OCI-LY7 (cell line): ENCODE results near the gene TTC7B. TPM values are rescaled to one million over a fixed set of nuclear protein-coding genes. Genes with fewer than 3 reads are reported as not detected.

ENCODE experiments used
- BruUV-seq: library from RNA; stranded (reverse); fragments of 400-500 nt; replicated peaks from 2 replicates; lab custom pipeline; 2021; lab: Mats Ljungman, UMichigan
- CTCF ChIA-PET: fragments of 300-600 bp; sonication (Branson Sonifier 250); formaldehyde crosslinking; loops from one replicate; lab custom pipeline; 2022; ENCODE audit warnings: antibody characterized with exemption; ENCODE audit not compliant: unreplicated experiment; lab: Charles Lee
- POLR2A ChIA-PET: fragments of 300-600 bp; sonication (Branson Sonifier 250); formaldehyde crosslinking; loops from one replicate; lab custom pipeline; 2022; ENCODE audit warnings: antibody characterized with exemption; lab: Charles Lee
- DNase-seq: peaks from one replicate; pipeline ENCODE4 v3.0.0-alpha.2; 2015; ENCODE audit warnings: low spot score
- H2AFZ ChIP-seq: fragments of 200-600 bp; sonication (generic), shearing (Covaris generic); 2 replicates; pipeline ENCODE4 v1.6.1; 2014; ENCODE audit warnings: mild to moderate bottlenecking, antibody characterized with exemption, low read length, moderate library complexity
- H3K27ac ChIP-seq: fragments of 200-600 bp; sonication (generic); 2 replicates; pipeline ENCODE4 v1.5.1; 2014; ENCODE audit warnings: mixed run types, low read depth, mild to moderate bottlenecking, moderate library complexity, low read length, inconsistent platforms; ENCODE audit not compliant: poor library complexity, severe bottlenecking
- H3K36me3 ChIP-seq: fragments of 200-600 bp; sonication (generic); 2 replicates; pipeline ENCODE4 v1.6.1; 2014; ENCODE audit warnings: mild to moderate bottlenecking, antibody characterized with exemption, low read length, moderate library complexity, mixed read lengths; ENCODE audit not compliant: insufficient read depth
- H3K4me1 ChIP-seq: fragments of 200-600 bp; sonication (generic); 2 replicates; pipeline ENCODE4 v1.5.1; 2014; ENCODE audit warnings: mild to moderate bottlenecking, low read length; ENCODE audit not compliant: insufficient read depth, poor library complexity, severe bottlenecking
- H3K4me2 ChIP-seq: fragments of 200-600 bp; sonication (generic); 2 replicates; pipeline ENCODE4 v1.6.1; 2014; ENCODE audit warnings: mild to moderate bottlenecking, low read length
- H3K4me3 ChIP-seq: fragments of 200-600 bp; sonication (generic); 2 replicates; pipeline ENCODE4 v1.5.1; 2014; ENCODE audit warnings: mild to moderate bottlenecking, low read depth, low read length; ENCODE audit not compliant: poor library complexity, severe bottlenecking
- H3K79me2 ChIP-seq: fragments of 200-600 bp; sonication (generic); 2 replicates; pipeline ENCODE4 v1.6.1; 2016; ENCODE audit warnings: low read depth, mild to moderate bottlenecking, low read length, moderate library complexity, mixed read lengths; ENCODE audit not compliant: insufficient read depth
- H3K9me2 ChIP-seq: fragments of 200-600 bp; sonication (generic); 2 replicates; pipeline ENCODE4 v1.6.1; 2016; ENCODE audit warnings: mild to moderate bottlenecking, low read length, mixed read lengths; ENCODE audit not compliant: insufficient read depth
- H3K9me3 ChIP-seq: fragments of 200-600 bp; sonication (generic); 2 replicates; pipeline ENCODE4 v1.6.1; 2014; ENCODE audit warnings: mild to moderate bottlenecking, mixed run types, low read length, mixed read lengths
- H4K20me1 ChIP-seq: fragments of 200-600 bp; sonication (generic); 2 replicates; pipeline ENCODE4 v1.6.1; 2014; ENCODE audit warnings: mild to moderate bottlenecking, antibody characterized with exemption, low read length, moderate library complexity, mixed read lengths; ENCODE audit not compliant: insufficient read depth
- EZH2phosphoT487 ChIP-seq: fragments of 200-600 bp; sonication (generic); IDR thresholded peaks from 2 replicates; pipeline ENCODE4 v1.6.1; 2018; ENCODE audit warnings: low read depth, borderline replicate concordance, mild to moderate bottlenecking, mixed run types, antibody characterized with exemption, low read length, moderate library complexity, mixed read lengths
- intact Hi-C: fragments of 100-400 bp; cut with micrococcal nuclease; formaldehyde crosslinking; loops from one replicate; pipeline ENCODE4 v1.10.0; 2022; ENCODE audit not compliant: unreplicated experiment
- total RNA-seq, 2 experiments: library from RNA; depleted of rRNA in 1 of 2; stranded (reverse); fragments of >200 nt in 1 of 2; shearing (Covaris generic) in 1 of 2; gene quantifications; 2 replicates each; pipeline ENCODE4 v1.2.3, GENCODE V29; 2014 to 2022
- TF ChIP-seq, protein P1 (sequence below): fragments of 200-600 bp; sonication (generic); conservative IDR thresholded peaks from 2 replicates; pipeline ENCODE4 v1.5.1; 2014; ENCODE audit warnings: mild to moderate bottlenecking, antibody characterized with exemption, low read length, moderate library complexity, mixed read lengths

The TTC7B gene
- total RNA-seq, 2 experiments from 2014 or later: 0.19 to 0.51 TPM

GRCh38 chr14:90533591-90534021 lies 282.6 kb downstream of the TTC7B start:
- H3K9me2 ChIP-seq: no peaks in the 10 kb centered on the region
- no peak overlapping the region for H3K27ac ChIP-seq
- TF ChIP-seq EZH2phosphoT487: no peak
- TF ChIP-seq, protein P1, sequence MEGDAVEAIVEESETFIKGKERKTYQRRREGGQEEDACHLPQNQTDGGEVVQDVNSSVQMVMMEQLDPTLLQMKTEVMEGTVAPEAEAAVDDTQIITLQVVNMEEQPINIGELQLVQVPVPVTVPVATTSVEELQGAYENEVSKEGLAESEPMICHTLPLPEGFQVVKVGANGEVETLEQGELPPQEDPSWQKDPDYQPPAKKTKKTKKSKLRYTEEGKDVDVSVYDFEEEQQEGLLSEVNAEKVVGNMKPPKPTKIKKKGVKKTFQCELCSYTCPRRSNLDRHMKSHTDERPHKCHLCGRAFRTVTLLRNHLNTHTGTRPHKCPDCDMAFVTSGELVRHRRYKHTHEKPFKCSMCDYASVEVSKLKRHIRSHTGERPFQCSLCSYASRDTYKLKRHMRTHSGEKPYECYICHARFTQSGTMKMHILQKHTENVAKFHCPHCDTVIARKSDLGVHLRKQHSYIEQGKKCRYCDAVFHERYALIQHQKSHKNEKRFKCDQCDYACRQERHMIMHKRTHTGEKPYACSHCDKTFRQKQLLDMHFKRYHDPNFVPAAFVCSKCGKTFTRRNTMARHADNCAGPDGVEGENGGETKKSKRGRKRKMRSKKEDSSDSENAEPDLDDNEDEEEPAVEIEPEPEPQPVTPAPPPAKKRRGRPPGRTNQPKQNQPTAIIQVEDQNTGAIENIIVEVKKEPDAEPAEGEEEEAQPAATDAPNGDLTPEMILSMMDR: no peak
- H2AFZ ChIP-seq: no peak overlapping the region
- BruUV-seq: no TSS peak
- no peaks in the 10 kb centered on the region for H3K9me3 ChIP-seq
- H4K20me1 ChIP-seq: no peaks in the 10 kb centered on the region
- intact Hi-C loops: no loop called here
- ChIA-PET POLR2A (no interaction called here), CTCF (no interaction called here)
- no peak for DNase-seq
- H3K79me2 ChIP-seq: no peaks in the 10 kb centered on the region
- no peak overlapping the region for H3K4me2 ChIP-seq
- no peak overlapping the region for H3K4me3 ChIP-seq
- H3K4me1 ChIP-seq: no peaks in the 10 kb centered on the region
- no peaks in the 10 kb centered on the region for H3K36me3 ChIP-seq

GRCh38 chr14:90532826-90533525 lies 283.3 kb downstream of the TTC7B start:
- H4K20me1 ChIP-seq: no peaks in the 10 kb centered on the region
- no TSS peak for BruUV-seq
- H3K9me3 ChIP-seq: no peaks in the 10 kb centered on the region
- DNase-seq: no peak
- H3K27ac ChIP-seq: no peak overlapping the region
- H3K9me2 ChIP-seq: no peaks in the 10 kb centered on the region
- no peak overlapping the region for H3K4me3 ChIP-seq
- H3K4me1 ChIP-seq: no peaks in the 10 kb centered on the region
- intact Hi-C loops: no loop called here
- H3K4me2 ChIP-seq: no peak overlapping the region
- ChIA-PET CTCF (no interaction called here), POLR2A (no interaction called here)
- TF ChIP-seq, protein P1: no peak
- no peak for TF ChIP-seq EZH2phosphoT487
- no peaks in the 10 kb centered on the region for H3K36me3 ChIP-seq
- H3K79me2 ChIP-seq: no peaks in the 10 kb centered on the region
- no peak overlapping the region for H2AFZ ChIP-seq

- H3K36me3 ChIP-seq: no peaks in the 10 kb centered on the region
- H3K4me1 ChIP-seq: no peaks in the 10 kb centered on the region
- BruUV-seq: no TSS peak
- no peaks in the 10 kb centered on the region for H3K9me2 ChIP-seq
- no peak overlapping the region for H2AFZ ChIP-seq
- intact Hi-C loops: no loop called here
- no peaks in the 10 kb centered on the region for H3K79me2 ChIP-seq
- TF ChIP-seq, protein P1: no peak
- no peak for TF ChIP-seq EZH2phosphoT487
- no peak for DNase-seq
- POLR2A ChIA-PET: interaction anchor here (0.7 kb wide), 1 partner anchor 117 kb away, joined by 5 read pairs; no protein-coding TSS in a partner anchor
- H3K9me3 ChIP-seq: no peaks in the 10 kb centered on the region
- no peaks in the 10 kb centered on the region for H4K20me1 ChIP-seq
- CTCF ChIA-PET: no interaction called here
- no peak overlapping the region for H3K4me2 ChIP-seq
- H3K27ac ChIP-seq: no peak overlapping the region
- no peak overlapping the region for H3K4me3 ChIP-seq
Observed at GRCh38 chr14:90531497-90531896, 284.7 kb downstream of the TTC7B start.
